NCI-H82 treated with DMSO at 0.1 percent for 48 hours (cell line): Measurements from ENCODE around the gene PRKAR1A.

Source experiments
- DNase-seq: peaks from one replicate; lab custom pipeline; 2025; ENCODE audit not compliant: unreplicated experiment; lab: John Stamatoyannopoulos, UW

Gene PRKAR1A

GRCh38 chr17:68599091-68599490 lies 86.9 kb downstream of the PRKAR1A start:
- no peak for DNase-seq

GRCh38 chr17:68599552-68600066 lies 87.4 kb downstream of the PRKAR1A start:
- no peak for DNase-seq

GRCh38 chr17:68600067-68600930 lies 88.1 kb downstream of the PRKAR1A start:
- no peak for DNase-seq
